GF-D8 (cell line): ENCODE measurements around the gene PIGQ.

Experiments
- DNase-seq: peaks from one replicate; lab custom pipeline; 2025; lab: John Stamatoyannopoulos, UW

Gene PIGQ

GRCh38 chr16:606656-607307, 37.0 kb downstream of the PIGQ start:
- DNase-seq: no peak

DNA sequence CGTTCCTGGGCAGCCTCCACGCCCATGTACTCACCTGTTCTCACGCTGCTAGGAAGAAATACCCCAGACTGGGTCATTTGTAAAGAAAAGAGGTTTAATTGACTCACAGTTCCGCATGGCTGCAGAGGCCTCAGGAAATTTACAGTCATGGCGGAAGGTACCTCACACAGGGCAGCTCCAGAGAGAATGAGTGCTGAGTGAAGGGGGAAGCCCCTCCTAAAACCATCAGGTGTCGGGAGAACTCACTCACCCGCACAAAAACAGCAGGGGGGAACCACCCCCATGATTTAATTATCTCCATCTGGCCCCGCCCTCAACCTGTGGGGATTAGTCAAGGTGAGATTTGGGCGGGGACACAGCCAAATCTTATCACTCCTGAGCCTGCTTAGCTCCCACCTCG, 38.3 kb downstream of the PIGQ start:
- no peak for DNase-seq

DNA sequence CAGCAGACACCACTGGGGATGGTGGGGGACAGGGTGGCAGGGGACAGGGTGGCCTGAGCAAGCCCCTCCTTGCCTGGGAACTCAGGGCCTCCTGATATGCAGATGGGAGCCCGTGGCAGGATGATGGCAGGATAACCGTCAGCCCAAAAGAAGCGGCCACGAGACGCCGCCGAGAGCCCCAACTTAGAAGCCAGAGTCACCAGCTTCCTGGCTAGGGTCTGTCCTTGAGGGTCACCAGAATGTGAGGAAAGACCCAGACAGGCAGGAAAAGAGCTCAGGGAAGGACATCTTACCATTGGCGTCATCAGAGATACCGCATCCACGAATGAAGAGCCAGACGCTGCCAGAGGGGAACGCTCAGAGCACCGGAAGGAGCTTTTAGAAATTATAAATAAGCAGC, 39.5 kb downstream of the PIGQ start:
- DNase-seq: no peak

- DNase-seq: no peak
Measured at GRCh38 chr16:609984-610383, 40.2 kb downstream of the PIGQ start.

DNA sequence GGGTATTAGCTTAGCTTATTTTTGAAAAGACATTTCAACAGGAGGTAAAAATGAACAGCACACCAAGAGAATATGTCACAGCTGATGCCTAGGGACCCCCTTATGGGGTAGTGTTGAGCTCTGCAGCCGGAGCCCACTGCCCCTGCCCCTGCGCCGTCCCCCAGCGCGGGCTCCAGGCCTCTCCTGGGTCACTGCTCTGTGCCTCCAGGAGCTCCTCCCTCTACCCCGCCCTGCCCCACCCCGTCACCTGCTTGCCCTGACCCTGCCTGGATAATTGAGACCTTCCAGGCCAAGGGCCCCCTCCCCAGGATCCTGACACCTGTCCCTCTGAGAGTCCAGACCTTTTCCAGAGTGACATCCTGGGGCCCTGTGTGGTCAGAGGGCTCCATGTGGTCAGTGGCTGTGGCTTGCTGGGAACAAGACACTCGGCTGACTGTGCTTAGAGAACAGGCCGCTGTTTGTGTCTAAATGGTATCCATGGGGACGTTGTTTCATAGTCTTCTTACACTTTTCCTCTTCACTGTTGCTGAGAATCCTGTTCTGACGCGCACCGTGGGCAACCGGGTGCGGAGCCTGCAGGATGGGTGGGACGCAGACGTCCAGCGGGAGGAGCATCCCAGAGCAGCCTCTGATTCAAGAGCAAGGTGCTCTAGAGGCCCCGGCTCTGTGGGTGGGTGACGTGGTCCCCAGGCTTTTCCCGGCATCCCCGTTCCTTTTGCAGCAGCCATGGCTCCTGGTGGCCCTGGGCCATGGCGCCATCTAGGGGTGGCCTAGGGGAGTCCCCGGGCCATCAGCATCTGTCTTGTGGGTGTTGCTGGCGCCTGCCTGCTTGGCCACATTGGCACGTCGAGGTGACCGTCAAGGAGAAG, 41.0 kb downstream of the PIGQ start:
- DNase-seq: no peak

GRCh38 chr16:615122-615521, 45.4 kb downstream of the PIGQ start:
- DNase-seq: no peak

DNA sequence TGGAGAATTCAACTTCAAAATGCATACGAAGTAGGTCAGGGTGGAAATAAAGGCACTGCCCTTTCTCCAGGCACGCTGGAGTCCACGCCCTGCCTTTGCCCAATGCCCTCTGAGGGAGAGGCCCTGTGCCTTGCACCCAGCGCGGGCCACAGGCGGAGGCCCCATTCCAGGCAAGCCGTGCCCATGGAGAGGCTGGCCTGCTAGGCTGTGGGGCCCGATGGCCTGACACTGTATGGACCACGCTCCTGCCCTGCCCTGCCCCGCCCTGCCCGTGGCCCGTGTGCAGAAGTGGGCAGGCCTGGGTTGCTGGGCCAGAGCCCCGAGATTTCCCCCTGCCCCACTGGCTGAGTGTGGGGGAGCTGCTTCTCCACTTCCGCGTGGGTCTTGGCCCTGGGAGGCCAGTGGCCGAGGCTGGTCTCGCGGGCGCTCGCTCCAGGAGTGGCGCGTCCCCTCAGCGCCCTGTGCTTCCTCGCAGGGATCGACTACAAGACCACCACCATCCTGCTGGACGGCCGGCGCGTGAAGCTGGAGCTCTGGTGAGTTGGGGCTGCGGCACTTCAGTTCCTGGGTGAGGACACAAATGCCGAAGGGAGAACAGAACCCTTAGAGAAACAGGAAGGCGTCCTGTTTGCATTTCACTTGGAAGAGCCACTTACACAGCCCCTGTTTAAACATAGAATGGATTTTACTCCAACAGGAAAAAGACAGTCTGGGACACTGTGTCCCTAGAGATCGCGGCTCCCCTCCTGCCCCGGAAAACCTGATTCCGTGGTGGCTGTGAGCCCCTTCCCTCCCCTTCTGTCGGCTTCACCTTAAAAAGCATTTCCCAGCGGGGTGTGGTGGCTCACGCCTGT, 47.2 kb downstream of the PIGQ start:
- DNase-seq: no peak

- DNase-seq: no peak
Measured at GRCh38 chr16:617855-618254, 48.1 kb downstream of the PIGQ start.

DNA sequence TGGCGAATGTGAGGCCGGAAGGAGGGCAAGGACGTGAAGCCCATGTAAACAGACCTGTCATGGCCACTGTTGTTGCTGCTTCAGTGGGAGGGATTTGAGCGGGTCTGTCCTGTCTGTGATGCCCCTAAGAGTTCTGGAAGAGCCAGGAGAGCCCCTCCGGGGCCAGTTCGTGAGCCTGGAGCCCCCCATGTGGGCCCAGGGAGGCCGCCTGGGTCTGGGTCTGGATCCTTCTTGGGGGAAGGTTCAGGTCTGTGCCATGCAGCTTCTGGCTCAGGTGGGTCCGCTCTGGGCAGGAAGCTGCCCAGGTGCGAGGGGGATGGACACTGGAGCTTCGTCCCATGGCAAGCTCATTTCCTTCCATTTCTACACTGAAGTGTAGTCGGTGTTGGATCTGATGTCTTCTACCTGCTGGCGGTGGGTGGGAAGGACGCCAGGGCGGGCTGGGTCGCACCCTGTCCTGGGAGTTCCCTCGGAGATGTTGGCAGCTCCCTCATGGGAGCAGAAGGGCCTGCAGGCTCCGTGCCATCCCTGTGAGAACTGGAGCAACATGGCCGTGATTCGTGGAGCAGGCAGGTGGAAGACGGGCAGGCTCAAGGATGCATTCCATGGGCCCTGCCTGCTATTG, 49.8 kb downstream of the PIGQ start:
- DNase-seq: no peak

DNA sequence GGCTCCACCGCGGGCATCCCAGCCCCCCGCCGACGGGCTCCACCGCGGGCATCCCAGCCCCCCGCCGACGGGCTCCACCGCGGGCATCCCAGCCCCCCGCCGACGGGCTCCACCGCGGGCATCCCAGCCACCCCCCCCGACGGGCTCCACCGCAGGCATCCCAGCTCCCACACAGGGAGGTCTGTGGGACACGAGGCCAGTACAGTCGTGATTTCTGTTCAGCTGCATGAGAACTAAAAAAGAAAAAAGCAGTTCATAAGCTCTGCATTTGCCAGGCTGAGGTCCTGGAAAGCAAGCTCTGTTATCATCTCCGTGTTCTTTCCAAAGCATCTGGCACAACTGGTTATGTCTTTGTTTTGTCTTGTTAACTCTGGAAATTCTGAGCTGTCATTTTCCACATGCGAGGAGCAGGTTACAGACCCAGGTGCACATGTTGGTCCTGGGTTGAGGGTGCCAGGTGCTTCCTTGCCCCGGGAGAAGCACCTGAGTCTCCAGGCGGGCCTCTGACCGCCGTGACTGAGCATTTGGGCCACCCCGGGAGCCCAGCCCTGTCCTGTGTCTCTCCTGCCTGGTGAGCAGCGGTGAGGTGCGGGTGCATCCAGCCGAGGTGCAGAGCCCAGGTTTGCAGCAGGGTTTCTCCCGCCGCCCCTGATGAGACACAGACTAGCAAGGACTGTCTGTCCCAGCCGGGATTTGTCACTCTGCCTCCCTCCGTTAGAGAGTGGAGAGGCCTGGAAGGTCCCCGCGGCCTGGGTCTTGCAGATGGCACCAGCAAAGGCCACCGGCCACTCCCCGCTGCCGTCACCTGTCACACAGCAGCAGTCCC, 51.1 kb downstream of the PIGQ start:
- DNase-seq: no peak

DNA sequence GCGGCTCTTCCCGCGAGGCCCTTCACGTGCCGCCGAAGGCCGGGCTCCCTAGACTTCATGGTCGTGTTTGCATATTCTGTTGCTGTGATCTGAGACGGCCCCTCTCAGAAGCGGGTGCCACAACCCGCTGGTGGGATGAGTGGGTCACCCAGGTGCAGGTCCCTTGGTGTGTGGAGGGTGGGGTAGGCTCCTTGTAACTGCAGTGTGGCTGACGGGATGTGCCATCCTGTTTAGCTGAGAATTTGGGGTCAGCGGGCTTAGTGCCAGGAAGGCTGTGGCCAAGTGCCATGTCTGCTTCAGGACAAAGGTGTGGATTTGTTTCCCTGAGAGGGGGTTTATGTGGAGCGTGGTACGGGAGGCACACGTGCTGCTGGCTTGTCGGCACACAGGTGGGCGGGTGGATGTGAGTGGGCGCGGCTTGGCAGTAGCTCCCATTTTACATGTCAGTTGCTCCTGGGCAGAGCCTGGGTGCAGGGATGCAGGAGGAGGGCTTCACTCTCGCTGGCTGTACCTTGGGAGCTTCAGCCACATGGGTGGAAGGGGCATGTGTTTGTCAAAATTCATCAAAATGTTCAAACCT, 51.8 kb downstream of the PIGQ start:
- DNase-seq: no peak

DNA sequence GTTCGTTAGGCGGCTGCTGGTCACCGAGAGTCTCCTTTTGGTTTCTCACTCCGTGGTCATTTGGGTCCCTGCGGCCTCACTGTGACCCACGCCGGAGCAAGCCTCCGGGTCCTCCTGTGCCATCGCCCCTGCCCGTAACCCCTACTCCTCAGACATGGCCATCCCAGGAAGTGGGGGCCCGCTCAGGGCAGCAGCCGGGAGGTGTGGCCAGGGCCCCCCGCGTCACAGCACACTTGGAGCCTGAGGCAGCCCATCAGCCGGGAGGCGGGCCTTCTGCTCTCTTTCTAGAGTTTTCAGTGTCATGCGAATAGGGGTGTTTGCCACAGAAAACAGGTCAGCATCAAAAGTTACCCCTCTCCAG, 53.1 kb downstream of the PIGQ start:
- DNase-seq: no peak

DNA sequence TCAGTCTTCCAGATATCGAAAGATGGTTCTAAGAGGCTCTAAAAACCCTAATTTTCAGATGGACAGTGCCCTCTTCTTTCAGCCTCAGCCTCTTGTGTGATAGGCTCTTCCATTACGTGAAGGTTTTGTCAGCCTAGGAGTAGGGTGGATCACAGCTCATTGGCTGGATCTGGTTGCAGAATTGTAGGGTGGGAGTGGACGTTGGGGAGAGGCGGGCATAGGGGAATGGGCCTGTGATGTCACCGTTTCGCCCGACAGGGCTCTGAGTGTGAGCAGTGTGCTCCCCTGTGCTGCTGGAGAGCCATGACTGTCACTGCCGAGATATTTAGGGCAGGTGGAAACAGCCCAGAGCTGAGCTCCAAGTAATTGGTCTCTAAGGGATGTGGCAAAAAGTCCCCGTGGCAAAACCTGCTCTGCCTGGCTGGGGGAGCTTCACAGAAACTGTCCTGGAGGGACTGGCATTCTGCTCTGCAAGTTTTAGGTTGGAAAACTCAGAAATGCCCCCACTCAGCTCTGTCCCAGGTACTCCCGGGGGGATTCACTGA, 54.8 kb downstream of the PIGQ start:
- DNase-seq: no peak

DNA sequence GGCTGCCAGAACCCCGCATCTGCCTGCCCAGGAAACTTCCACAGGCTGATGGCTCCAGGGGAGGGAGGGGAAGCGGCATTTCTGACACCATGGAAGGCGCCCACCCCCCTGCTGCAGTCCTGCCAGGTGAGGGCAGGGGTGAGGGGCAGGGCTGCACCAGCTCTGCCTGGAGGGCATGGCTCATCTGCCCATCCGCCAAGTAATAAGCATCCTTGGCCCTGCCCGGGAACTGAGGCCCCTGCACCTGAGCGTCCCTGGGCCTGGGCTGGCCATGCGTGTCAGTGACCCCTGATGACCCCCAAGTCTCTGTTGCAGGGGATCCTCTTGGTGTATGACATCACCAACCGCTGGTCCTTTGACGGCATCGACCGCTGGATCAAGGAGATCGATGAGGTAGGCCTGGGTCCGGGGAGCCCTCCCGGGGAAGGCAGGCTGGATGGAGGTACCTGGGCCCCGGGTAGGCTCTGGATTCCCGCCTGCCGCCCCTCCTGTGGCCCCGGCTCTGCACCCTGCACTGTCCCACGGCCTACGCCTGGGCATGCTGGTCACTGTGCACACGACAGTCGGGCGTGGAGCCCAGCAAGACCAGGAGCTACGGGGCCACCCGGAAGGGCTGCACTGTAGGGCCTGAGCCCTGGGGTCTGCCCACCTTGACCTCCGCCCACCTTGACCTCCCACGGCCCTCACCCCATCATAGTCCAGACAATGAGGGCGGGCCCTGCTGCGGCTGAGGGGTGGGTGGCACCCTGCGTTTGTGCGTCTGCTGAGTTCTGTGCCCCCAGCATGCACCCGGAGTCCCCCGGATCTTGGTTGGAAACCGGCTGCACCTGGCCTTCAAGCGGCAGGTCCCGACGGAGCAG, 55.6 kb downstream of the PIGQ start:
- DNase-seq: no peak

- DNase-seq: no peak
Measured at GRCh38 chr16:625977-626765, 56.4 kb downstream of the PIGQ start.

- no peak for DNase-seq
Measured at GRCh38 chr16:626787-627453, 57.2 kb downstream of the PIGQ start.

DNA sequence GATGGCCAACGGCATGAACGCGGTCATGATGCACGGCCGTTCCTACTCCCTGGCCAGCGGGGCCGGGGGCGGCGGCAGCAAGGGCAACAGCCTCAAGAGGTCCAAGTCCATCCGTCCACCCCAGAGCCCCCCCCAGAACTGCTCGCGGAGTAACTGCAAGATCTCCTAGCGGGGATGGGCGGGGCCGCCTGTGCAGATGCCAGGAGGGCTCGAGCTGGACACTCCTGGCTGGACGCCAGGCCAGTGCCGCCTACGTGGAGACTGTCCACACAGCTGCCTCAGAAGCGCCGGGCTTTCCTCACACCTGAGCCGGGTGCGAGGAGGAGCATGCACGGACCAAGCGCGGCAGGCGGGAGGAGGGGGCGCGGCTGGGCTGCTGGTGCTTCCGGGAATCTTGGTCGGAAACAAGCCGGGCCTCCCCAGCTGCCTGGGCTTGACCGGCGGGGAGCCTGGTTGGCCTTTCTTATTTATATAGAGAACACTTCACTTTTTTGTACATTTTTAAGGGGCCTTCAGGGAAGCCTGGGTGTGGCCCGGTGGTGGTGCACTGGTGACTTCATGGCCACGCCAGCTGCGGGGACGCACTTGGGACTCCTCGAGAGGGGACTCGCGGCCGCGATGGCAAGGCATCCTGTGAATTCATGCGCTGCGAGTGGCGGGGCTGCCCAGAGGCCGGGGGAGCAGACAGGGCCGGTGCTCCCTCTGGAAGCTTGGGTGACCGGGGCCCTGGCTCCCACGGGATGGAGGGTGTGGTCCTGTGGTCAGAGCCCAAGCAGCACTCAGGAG, 57.9 kb downstream of the PIGQ start:
- no peak for DNase-seq
